NCI-H1436 treated with DMSO at 0.1 percent for 48 hours (cell line): Measurements from ENCODE around the gene PREB.
"Not testable (repeated sequence)": the region's sequence is repeated elsewhere in the genome, so short reads cannot be mapped to it uniquely, and the experiment has no call there.

Experiments
- DNase-seq: peaks from one replicate; lab custom pipeline; 2025; lab: John Stamatoyannopoulos, UW

PREB gene, protein sequence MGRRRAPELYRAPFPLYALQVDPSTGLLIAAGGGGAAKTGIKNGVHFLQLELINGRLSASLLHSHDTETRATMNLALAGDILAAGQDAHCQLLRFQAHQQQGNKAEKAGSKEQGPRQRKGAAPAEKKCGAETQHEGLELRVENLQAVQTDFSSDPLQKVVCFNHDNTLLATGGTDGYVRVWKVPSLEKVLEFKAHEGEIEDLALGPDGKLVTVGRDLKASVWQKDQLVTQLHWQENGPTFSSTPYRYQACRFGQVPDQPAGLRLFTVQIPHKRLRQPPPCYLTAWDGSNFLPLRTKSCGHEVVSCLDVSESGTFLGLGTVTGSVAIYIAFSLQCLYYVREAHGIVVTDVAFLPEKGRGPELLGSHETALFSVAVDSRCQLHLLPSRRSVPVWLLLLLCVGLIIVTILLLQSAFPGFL

DNA sequence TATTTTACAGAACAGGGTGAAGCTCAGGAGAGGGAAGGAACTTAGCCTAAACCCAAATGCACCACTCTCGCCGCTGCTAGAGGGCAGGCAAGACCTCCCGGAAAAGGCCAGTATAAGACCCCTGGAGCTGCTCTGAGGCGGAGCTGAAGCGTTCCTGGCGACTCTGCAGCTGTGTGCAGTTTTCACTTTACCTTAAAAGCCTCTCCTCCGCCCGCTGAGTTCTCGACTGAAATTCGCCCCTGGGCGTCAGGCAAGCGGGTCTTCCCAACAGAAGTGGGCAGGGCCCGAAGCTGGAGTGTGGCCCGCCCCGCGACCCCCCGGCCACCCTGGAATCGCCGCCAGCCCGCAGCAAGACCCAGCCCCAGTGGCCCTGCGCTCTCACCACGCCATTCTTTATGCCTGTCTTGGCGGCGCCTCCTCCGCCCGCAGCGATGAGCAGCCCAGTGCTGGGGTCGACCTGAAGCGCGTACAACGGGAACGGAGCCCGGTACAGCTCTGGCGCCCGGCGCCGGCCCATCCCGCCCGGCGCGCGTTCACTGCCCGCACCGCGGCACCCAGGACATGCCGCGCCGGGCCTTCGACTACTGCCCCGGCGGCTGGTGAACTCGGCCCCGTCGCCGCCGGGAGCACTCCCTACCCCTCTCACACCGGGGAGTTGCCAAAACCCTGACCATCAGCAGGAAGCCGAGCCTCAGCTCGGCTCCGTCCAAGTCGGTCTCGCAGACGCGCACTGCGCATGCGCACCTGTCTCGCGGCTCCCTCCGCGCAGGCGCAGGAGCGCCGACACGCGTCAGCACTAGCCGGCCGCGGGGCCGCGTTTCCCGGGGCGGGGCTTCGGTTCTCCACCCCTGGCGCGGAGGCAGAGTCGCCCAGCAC lies at the start of gene PREB:
Gene PREB (minus strand): TSS at position 732 of the 876 bp plus-strand sequence. CDS start 215 bp downstream, at position 517.
- DNase-seq = peak; percentile 80

DNA sequence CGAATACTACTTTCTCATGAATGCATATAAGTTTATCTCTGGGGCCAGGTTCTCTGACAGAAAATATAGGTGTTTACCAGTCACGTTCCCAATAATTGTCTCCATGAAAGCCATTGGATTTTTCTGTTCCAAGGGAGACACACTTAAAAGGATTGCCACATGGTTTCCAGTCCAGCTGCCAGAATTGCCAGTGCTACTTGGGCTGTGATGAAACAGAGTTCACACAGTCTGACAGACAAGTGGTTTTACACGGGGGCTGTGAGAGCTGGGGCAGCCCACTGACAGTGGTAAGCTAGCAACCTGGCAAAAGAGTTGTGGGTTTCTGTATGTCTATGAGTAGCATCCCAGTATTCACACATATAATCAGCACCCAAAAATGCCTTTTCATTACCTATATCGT lies 49.7 kb upstream of the PREB start:
- DNase-seq = no peak

DNA sequence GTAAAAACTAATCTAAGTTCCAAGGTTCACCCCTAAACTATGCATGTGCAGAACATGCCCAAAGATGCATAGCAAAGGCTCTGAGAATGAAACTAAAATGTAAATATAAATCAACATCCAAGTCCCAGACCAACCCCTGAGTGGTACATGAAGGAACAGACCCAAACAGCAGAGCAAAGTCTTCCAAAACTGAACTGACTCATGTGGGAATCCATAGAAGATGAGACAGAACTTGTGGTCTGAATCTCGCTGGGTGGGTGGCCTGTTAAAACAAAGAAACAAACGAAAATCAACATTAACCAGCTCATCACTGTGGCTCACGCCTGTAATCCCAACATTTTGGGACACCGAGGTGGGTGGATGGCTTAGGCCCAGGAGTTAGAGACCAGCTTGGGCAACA lies 47.9 kb upstream of the PREB start:
- DNase-seq = no peak

DNA sequence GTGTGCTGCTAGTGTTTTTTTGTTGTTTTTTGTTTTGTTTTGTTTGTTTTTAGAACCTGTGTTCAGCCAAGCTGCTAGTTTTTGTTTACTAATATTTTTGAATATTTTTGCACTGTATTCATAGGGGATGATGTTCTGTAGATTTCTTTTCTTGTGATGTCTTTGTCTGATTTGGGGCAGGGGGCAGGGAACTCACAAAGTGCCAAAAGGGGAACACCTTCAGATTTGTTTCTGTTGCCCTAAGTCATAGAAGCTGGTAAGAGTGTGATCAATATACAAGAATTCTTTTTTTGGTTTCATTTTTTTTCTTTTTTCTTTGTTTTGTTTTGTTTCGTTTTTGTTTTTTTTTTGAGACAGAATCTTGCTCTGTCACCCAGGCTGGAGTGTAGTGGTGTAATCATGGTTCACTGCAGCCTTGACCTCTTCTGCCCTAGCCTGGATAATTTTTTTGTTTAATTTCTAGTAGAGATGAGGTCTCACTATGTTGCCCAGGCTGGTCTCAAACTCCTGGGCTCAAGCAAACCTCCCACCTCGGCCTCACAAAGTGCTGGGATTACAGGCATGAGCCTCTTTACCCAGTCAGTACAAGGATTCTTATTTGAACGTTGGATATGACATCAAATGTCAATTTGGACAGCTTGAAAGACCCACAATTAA lies 45.0 kb upstream of the PREB start:
- DNase-seq = no peak

DNA sequence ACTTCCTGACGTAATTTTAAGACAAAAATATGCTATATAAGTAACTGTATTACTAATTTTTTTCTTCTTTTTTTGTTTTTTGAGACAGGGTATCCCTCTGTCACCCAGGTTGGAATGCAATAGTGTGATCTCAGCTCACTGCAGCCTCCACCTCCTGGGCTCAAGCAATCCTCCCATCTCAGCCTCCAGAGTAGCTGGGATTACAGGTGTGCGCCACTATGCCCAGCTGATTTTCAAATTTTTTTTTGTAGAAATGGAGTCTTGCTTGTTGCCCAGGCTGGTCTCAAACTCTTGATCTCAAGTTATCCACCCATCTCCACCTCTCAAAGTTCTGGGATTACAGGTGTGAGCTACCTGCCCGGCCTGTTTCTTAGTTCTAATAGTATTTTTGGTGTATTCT lies 44.0 kb upstream of the PREB start:
- no peak for DNase-seq

DNA sequence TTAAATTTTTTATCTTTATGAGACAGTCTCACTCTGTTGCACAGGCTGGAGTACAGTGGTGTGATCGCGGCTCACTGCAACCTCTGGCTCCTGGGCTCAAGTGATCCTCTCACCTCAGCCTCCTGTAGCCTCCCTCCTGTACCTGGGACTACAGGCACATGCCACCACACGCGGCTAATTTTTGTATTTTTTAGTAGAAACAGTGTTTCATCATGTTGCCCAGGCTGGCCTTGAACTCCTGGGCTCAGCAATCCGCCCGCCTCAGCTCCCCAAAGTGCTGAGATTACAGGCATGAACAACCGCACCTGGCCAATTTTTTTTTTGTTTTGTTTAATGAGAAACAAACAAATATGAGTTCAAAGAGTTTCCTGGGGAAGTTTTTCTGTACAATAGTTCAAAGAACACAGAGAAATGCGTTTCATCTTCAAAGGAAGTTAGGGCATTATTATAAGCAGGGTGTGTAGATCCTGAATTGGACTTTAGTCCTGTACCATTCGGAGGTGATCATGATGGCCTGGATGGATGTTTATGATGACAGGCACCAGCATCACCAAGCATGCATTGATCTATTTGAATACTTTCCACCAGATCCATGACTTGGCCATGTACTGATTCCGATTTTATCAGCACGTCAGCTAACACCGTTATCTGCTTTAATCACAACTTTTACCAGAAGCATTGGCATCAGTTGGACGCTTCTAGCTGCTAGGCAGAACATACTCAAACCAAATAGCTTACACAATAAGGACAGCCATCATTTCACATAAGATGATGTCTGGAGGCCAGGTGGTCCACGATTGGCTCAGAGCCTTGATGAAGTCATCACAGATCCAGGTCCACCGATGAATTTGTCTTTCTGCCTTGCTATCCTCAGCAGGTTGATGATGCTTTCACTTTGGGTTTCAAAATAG lies 43.3 kb upstream of the PREB start:
- no peak for DNase-seq

DNA sequence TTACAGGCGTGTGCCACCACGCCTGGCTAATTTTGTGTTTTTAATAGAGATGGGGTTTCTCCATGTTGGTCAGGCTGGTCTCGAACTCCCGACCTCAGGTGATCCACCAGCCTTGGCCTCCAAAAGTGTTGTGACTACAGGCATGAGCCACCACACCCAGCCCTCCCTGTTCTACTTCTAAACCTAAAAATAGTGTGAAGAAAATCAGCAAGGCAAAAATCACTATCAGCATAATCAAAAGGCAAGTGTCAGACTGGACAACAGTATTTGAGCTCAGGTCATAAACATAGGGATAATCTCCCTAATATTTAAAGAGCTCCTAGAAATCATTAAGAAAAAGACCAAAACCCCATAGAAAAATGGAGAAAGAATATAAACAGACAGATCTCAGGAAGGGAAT lies 41.3 kb upstream of the PREB start:
- DNase-seq = not testable (repeated sequence)

DNA sequence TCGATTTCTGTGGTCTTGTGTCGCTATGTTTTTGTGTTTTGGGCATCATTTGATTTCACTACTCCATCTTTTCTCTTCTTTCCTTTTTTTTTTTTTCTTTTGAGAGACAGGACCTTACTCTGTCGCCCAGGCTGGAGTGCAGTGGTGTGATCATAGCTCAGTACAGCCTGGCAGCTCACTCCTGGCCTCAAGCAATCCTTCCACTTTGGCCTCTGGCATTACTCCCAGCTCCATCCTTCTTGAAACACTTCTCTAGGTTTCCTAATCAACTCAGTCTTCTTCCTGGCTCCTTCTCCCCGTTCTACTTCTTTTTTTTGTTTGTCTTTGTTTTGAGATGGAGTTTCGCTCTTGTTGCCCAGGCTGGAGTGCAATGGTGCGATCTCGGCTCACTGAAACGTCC lies 40.9 kb upstream of the PREB start:
- DNase-seq = no peak

DNA sequence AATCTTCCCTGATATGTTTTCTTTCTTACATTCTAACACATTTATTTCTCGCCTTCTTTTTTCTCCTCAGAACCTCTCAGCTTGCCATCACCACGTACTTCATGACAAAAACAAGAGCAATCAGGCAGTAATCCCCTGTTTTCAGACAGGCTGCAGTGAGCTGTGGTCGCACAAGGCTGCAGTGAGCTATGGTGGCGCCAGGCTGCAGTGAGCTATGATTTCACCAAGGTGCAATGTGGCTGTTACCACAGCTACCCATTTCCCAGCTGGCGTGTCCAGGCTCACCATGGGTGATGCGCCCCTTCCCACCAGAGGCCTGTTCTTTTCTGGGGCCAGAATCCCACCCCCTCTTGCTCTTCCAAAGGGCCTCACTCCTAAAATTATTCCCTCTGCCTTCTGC lies 40.2 kb upstream of the PREB start:
- no peak for DNase-seq

DNA sequence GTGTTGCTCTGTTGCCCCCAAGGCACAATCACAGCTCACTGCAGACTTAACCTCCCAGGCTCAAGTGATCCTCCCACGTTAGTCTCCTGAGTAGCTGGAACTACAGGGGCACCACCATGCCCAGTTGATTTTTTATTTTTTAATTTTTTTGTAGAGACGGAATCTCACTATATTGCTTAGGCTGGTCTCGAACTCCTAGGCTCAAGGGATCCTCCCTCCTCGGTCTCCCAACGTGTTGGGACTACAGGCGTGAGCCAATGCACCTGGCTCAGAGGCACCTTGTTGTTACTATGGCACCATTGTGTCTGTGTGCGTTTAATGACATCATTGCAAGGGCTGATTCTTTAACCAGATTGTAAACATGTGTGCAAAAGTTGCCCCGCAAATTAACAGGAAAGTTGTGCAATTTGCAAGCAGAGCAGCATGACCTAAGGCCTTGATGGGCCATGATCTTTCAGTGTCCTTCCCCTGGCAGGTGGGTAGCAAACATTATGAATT lies 37.0 kb upstream of the PREB start:
- no peak for DNase-seq

DNA sequence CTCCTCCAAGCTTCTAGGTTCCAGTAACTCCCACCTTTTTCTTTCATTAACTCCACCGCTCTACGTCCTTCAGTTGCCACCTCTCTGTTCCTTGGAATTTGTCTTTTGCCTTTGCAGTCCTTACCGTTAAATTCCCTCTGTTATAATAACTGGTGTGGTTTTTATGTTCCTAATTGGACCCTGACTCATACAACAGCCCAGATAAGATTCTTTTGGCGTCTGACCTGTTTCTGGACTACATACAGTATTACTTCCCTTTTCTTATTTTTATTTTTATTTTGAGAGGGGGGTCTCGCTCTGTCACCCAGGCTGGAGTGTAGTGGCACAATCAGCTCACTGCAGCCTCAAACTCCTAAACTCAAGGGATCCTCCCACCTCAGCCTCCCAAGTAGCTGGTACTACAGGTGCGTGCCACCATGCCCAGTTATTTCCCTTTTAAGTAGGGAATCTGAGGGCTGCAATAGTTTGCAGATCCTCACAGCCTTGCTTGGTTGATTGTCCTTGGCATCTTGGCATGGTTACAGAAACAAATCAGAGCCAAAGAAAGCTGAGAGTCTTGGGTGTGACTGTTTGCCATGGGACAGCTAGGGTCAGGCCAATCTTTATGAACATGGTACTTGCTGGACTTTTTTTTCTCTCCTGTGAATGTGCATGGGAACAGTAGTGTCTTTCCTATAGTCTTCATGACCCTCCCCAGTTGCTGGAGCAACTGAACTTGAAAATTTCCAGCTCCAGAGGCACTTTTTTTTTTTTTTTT lies 36.3 kb upstream of the PREB start:
- DNase-seq = no peak

DNA sequence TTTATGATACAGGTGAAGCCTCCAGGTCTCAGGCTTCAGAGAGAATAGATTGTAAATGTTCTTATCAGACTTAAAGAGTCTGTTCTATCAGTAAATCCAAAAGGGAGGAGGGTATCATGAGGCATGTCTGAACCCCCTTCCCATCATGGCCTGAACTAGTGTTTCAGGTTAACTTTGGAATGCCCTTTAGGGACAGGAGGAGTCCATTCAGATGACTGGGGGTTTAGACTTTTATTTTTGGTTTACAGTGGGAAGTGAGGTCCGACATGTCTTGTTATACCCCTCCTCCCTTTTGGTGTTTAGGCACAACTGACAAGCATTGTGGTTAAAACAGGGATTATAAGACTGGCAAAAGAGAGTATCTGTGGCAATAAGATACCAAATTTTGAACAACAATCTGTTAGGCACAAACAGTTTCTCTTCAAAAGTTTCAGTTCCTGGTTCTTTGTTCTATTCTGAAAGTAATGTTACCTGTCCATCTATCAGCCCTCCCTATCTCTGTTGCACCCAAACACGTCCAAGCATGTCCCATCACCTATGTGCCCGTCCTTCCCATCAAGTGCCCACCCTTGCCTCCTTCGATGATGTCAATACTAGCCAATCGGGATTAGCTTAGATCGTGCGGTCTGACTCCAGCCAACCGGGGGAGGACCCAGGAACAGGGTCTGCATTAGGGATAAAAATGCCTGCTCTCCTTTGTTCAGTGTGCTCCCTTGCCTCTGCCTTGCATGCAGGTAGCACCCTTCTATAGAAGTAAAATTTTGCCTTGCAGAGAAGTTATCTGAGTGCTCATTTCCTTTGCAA lies 30.7 kb upstream of the PREB start:
- no peak for DNase-seq

DNA sequence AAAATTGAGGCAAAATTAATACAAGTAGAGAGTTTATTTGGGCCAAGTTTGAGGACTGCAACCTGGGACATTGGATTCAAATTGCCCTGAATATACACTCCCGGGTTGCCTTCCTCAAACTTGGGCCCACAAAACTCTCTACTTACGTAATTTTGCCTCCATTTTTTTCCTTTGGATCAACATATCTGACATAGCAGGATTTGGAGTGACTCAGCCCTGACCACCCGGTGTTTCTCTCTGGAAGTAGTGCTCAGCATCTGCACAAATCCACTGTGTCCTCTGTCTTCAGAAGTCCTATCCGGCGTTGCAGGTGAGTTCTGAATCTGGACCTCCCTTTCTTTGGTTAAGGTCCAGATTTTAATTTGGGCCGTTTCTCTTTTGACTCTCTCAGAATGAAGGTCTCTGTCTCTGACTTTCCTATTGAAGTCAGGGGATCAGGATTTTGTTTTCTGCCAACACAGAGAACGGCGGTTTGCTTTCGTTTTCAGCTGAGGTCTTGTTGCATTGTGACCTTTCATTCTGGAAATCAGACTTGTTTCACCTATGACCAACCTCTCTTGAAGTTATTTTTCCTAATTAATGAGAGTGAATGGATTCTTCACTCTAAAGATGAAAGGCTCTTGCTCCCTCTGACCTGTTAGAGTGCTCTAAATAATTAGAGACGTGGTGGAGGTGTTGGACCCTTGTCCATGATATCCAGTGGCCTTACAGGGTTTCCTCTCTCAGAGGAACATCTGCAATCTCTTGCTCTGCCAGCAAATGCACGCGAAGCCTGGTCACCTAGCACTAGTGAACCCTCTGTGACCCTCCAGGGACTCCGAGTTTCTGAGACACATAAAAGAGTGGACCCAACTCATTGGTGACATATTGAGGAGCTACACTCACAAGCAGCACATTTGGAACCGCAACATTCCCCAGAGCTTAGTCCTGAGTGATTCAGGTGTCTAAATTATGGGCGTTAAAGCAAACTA lies 28.0 kb upstream of the PREB start:
- no peak for DNase-seq

DNA sequence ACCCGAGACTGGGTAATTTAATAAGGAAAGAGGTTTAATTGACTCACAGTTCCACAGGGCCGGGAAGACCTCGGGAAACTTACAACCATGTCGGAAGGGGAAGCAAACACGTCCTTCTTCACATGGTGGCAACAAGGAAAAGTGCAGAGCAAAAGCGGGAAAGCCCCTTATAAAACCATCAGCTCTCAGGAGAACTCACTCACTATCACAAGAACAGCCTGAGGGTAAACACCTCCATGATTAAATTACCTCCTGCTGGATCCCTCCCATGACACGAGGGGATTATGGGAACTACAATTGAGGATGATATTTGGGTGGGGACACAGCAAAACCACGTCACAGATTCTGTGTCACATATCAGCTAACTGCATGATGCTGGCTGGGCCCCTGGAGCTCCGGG lies 25.8 kb upstream of the PREB start:
- DNase-seq = no peak

DNA sequence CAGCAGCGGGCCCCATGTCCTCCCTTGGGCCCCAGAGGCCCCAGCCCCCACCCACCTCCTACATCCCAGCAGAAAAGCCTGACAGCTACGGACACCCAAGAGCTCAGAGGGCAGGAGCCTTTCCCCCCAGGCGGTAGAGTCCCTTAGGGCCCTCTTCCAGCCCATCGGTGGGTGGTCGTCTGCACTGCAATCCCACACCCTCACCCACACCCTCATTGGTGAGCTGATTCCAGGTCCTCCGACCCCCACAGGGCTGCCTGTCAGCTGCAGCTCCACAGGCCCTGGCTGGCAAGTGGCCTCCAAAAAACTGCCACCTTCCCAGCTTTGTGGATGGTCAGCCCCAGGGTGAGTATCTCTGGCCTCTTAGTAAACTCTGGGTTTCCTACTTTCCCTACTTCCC lies 24.8 kb upstream of the PREB start:
- no peak for DNase-seq

DNA sequence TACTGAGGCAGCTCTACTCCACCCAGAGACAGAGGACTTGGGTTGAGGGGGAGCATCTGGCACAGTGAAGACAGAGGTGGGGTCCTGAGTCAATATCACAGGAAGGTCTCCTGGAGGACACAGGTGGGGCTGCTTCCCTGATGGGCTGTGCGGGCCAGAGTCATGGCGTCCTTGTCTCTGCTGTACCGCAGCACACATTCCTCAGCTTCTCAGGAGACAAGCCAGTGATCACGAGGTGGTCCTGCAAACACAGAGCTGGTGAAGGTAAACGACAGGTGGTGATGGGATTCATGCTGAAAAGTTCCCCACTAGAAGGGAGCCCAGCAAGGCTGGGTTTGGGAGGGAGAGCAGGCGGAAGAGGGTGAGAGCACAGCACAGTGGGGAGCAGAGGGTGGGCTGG lies 24.0 kb upstream of the PREB start:
- DNase-seq = no peak

DNA sequence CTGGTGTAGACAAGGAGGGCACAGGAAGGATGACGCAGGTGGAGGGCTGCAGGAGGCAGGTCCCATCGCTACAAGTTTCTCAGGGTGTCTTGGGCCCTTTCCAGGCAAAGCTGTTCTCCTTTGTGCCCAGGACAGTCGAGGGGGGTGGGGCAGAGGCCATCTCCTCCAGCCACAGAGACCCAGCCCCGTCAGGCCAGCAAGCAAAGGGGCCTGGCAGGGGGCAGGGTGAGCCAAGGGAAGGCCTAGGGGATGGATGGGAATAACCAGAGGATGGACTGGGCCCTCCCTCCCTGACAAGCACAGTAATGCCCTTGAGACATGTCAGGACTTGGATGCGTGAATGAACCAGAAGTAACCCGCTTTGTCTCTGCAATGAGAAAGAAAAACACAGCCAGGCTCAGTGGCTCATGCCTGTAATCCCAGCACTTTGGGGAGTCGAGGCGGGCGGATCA lies 20.7 kb upstream of the PREB start:
- no peak for DNase-seq

DNA sequence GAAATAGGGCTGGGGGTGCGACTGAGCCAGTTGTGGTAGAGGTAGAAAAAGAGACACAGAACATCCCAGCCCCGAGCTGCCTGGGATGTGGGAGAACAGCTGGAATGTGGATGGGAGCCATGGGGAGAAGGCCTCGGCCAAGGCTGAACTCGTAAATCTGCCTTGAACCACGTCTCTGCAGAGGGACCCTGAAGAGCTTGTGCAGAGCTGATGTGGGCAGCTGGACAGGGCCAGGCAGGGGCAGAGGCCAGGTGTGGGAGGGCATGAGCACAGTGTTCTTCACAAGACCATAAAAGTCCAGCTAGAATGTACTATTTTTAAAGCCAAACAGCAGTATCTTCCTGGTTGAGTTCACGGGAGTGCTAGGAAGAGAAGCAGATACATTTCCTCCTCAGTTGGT lies 20.1 kb upstream of the PREB start:
- DNase-seq = no peak
